CD4-positive, alpha-beta T cell treated with Interleukin-6 at 100 ng/mL for 8 hours (primary cell): Measurements from ENCODE around the gene PRKAA1.
"Not testable (repeated sequence)": the region's sequence is repeated elsewhere in the genome, so short reads cannot be mapped to it uniquely, and the experiment has no call there.

Experiments used
- DNase-seq: peaks from one replicate; pipeline ENCODE4 v3.0.0-alpha.2; 2020; ENCODE audit warnings: mixed read lengths, low spot score

The PRKAA1 gene

GRCh38 chr5:40825461-40826043 lies 27.4 kb upstream of the PRKAA1 start:
- DNase-seq: not testable (repeated sequence)

- DNase-seq: no peak
Observed at GRCh38 chr5:40823459-40823858, 25.3 kb upstream of the PRKAA1 start.

- DNase-seq: no peak
Observed at GRCh38 chr5:40813698-40814281, 15.6 kb upstream of the PRKAA1 start.

- DNase-seq: no peak
Observed at GRCh38 chr5:40812125-40812524, 14.0 kb upstream of the PRKAA1 start.

- no peak for DNase-seq
Observed at GRCh38 chr5:40801771-40802562, 3.8 kb upstream of the PRKAA1 start.

GRCh38 chr5:40799258-40799657 lies 1.1 kb upstream of the PRKAA1 start:
- no peak for DNase-seq

- no peak for DNase-seq
Observed at GRCh38 chr5:40798801-40799210, 632 bp upstream of the PRKAA1 start.

- peak; percentile 75 for DNase-seq
Observed at GRCh38 chr5:40797273-40798011, 732 bp downstream of the PRKAA1 start.

GRCh38 chr5:40796487-40796889 lies 1.7 kb downstream of the PRKAA1 start:
- DNase-seq: no peak

GRCh38 chr5:40794877-40795276 lies 3.3 kb downstream of the PRKAA1 start:
- DNase-seq: not testable (repeated sequence)

- DNase-seq: not testable (repeated sequence)
Observed at GRCh38 chr5:40794340-40794739, 3.8 kb downstream of the PRKAA1 start.

GRCh38 chr5:40792691-40793090 lies 5.5 kb downstream of the PRKAA1 start:
- not testable (repeated sequence) for DNase-seq

- DNase-seq: no peak
Observed at GRCh38 chr5:40791715-40792139, 6.4 kb downstream of the PRKAA1 start.

- DNase-seq: no peak
Observed at GRCh38 chr5:40790947-40791593, 7.1 kb downstream of the PRKAA1 start.

GRCh38 chr5:40788941-40789340 lies 9.2 kb downstream of the PRKAA1 start:
- DNase-seq: not testable (repeated sequence)

GRCh38 chr5:40787986-40788385 lies 10.2 kb downstream of the PRKAA1 start:
- DNase-seq: no peak

- not testable (repeated sequence) for DNase-seq
Observed at GRCh38 chr5:40786664-40787063, 11.5 kb downstream of the PRKAA1 start.

- DNase-seq: no peak
Observed at GRCh38 chr5:40784916-40785315, 13.3 kb downstream of the PRKAA1 start.

- no peak for DNase-seq
Observed at GRCh38 chr5:40784027-40784653, 14.0 kb downstream of the PRKAA1 start.

GRCh38 chr5:40781843-40782409 lies 16.2 kb downstream of the PRKAA1 start:
- no peak for DNase-seq

- no peak for DNase-seq
Observed at GRCh38 chr5:40780858-40781257, 17.3 kb downstream of the PRKAA1 start.
